Central memory CD8-positive, alpha-beta T cell (primary cell): Measurements from ENCODE around the gene TNS4.

ENCODE experiments used
- ATAC-seq: fragments of 150-1000 bp; cut with Tn5 transposase; replicated peaks from 2 replicates; pipeline ENCODE4 v1.10.0; 2022; ENCODE audit warnings: mild to moderate bottlenecking, moderate FRiP score, moderate number of reproducible peaks; ENCODE audit not compliant: poor library complexity, severe bottlenecking; ENCODE audit errors: extremely low read depth
- DNase-seq, 2 donors: peaks; one replicate each; pipeline ENCODE4 v3.0.0; 2021; ENCODE audit warnings: low spot score in 2 of 2
- H3K27ac Mint-ChIP-seq: one replicate; pipeline ENCODE4 v1.8.0; 2022; ENCODE audit warnings: low read depth, mild to moderate bottlenecking, moderate library complexity, mixed read lengths
- H3K27me3 Mint-ChIP-seq: one replicate; pipeline ENCODE4 v1.8.0; 2022; ENCODE audit warnings: mixed read lengths
- H3K36me3 Mint-ChIP-seq: one replicate; pipeline ENCODE4 v1.8.0; 2022; ENCODE audit warnings: mild to moderate bottlenecking, moderate library complexity, mixed read lengths; ENCODE audit not compliant: insufficient read depth
- H3K4me1 Mint-ChIP-seq: one replicate; pipeline ENCODE4 v1.8.0; 2022; ENCODE audit warnings: mixed read lengths
- H3K4me3 Mint-ChIP-seq: one replicate; pipeline ENCODE4 v1.8.0; 2022; ENCODE audit warnings: mild to moderate bottlenecking, moderate library complexity, mixed read lengths
- H3K9me3 Mint-ChIP-seq: one replicate; pipeline ENCODE4 v1.8.0; 2022; ENCODE audit warnings: mixed read lengths

The TNS4 gene

GRCh38 chr17:40457964-40458791 lies 43.2 kb downstream of the TNS4 start:
- ATAC-seq (no peak), DNase-seq (no peak)
- Mint-ChIP-seq H3K4me1 (no peaks in the 10 kb centered on the region), H3K36me3 (peaks cover 5% of the 10 kb centered on the region), H3K4me3 (no peak overlapping the region), H3K27me3 (no peaks in the 10 kb centered on the region), H3K27ac (no peak overlapping the region), H3K9me3 (no peaks in the 10 kb centered on the region)

- Mint-ChIP-seq H3K27me3 (no peaks in the 10 kb centered on the region), H3K4me1 (no peaks in the 10 kb centered on the region), H3K4me3 (no peak overlapping the region), H3K9me3 (no peaks in the 10 kb centered on the region), H3K36me3 (peaks cover 5% of the 10 kb centered on the region), H3K27ac (no peak overlapping the region)
- DNase-seq (no peak), ATAC-seq (no peak)
Measured at GRCh38 chr17:40457369-40457768, 44.1 kb downstream of the TNS4 start.

- no peaks in the 10 kb centered on the region for H3K9me3 Mint-ChIP-seq
- H3K27ac Mint-ChIP-seq: no peak overlapping the region
- H3K4me3 Mint-ChIP-seq: no peak overlapping the region
- H3K36me3 Mint-ChIP-seq: peaks cover 5% of the 10 kb centered on the region
- ATAC-seq (no peak), DNase-seq (no peak)
- H3K27me3 Mint-ChIP-seq: no peaks in the 10 kb centered on the region
- no peaks in the 10 kb centered on the region for H3K4me1 Mint-ChIP-seq
Measured at GRCh38 chr17:40456396-40456951, 44.9 kb downstream of the TNS4 start.

GRCh38 chr17:40454613-40454995 lies 46.8 kb downstream of the TNS4 start:
- no peaks in the 10 kb centered on the region for H3K4me1 Mint-ChIP-seq
- H3K4me3 Mint-ChIP-seq: no peak overlapping the region
- peaks cover 5% of the 10 kb centered on the region for H3K36me3 Mint-ChIP-seq
- H3K27ac Mint-ChIP-seq: no peak overlapping the region
- DNase-seq (no peak), ATAC-seq (no peak)
- no peaks in the 10 kb centered on the region for H3K9me3 Mint-ChIP-seq
- H3K27me3 Mint-ChIP-seq: no peaks in the 10 kb centered on the region

- Mint-ChIP-seq H3K36me3 (peaks cover 5% of the 10 kb centered on the region), H3K27ac (no peak overlapping the region), H3K4me3 (no peak overlapping the region), H3K4me1 (no peaks in the 10 kb centered on the region), H3K9me3 (no peaks in the 10 kb centered on the region), H3K27me3 (no peaks in the 10 kb centered on the region)
- DNase-seq (no peak), ATAC-seq (no peak)
Measured at GRCh38 chr17:40453881-40454612, 47.4 kb downstream of the TNS4 start.

- H3K9me3 Mint-ChIP-seq: no peaks in the 10 kb centered on the region
- DNase-seq (no peak), ATAC-seq (no peak)
- H3K27ac Mint-ChIP-seq: no peak overlapping the region
- H3K4me1 Mint-ChIP-seq: no peaks in the 10 kb centered on the region
- H3K4me3 Mint-ChIP-seq: no peak overlapping the region
- peaks cover 5% of the 10 kb centered on the region for H3K36me3 Mint-ChIP-seq
- H3K27me3 Mint-ChIP-seq: no peaks in the 10 kb centered on the region
Measured at GRCh38 chr17:40452921-40453378, 48.5 kb downstream of the TNS4 start.

- Mint-ChIP-seq H3K27ac (no peak overlapping the region), H3K4me3 (no peak overlapping the region), H3K27me3 (no peaks in the 10 kb centered on the region), H3K36me3 (peaks cover 5% of the 10 kb centered on the region), H3K4me1 (peaks cover 6% of the 10 kb centered on the region), H3K9me3 (no peaks in the 10 kb centered on the region)
- DNase-seq: no peak
- no peak for ATAC-seq
Measured at GRCh38 chr17:40452216-40452787, 49.1 kb downstream of the TNS4 start.

GRCh38 chr17:40451420-40451819 lies 50.0 kb downstream of the TNS4 start:
- Mint-ChIP-seq H3K9me3 (no peaks in the 10 kb centered on the region), H3K4me3 (no peak overlapping the region), H3K36me3 (peaks cover 5% of the 10 kb centered on the region), H3K4me1 (peaks cover 6% of the 10 kb centered on the region), H3K27me3 (no peaks in the 10 kb centered on the region), H3K27ac (no peak overlapping the region)
- no peak for DNase-seq
- no peak for ATAC-seq

- no peak for DNase-seq
- no peaks in the 10 kb centered on the region for H3K27me3 Mint-ChIP-seq
- ATAC-seq: no peak
- H3K4me3 Mint-ChIP-seq: no peak overlapping the region
- H3K36me3 Mint-ChIP-seq: peaks cover 5% of the 10 kb centered on the region
- H3K9me3 Mint-ChIP-seq: no peaks in the 10 kb centered on the region
- H3K27ac Mint-ChIP-seq: no peak overlapping the region
- peaks cover 11% of the 10 kb centered on the region for H3K4me1 Mint-ChIP-seq
Measured at GRCh38 chr17:40450175-40450574, 51.2 kb downstream of the TNS4 start.

GRCh38 chr17:40448639-40449261 lies 52.7 kb downstream of the TNS4 start:
- Mint-ChIP-seq H3K9me3 (no peaks in the 10 kb centered on the region), H3K27ac (no peak overlapping the region), H3K36me3 (peaks cover 16% of the 10 kb centered on the region), H3K4me3 (no peak overlapping the region), H3K4me1 (peaks cover 25% of the 10 kb centered on the region), H3K27me3 (no peaks in the 10 kb centered on the region)
- DNase-seq: no peak
- no peak for ATAC-seq

- DNase-seq (no peak), ATAC-seq (no peak)
- no peak overlapping the region for H3K27ac Mint-ChIP-seq
- H3K9me3 Mint-ChIP-seq: no peaks in the 10 kb centered on the region
- no peak overlapping the region for H3K4me3 Mint-ChIP-seq
- H3K36me3 Mint-ChIP-seq: peaks cover 15% of the 10 kb centered on the region
- H3K4me1 Mint-ChIP-seq: peaks cover 26% of the 10 kb centered on the region
- H3K27me3 Mint-ChIP-seq: no peaks in the 10 kb centered on the region
Measured at GRCh38 chr17:40448213-40448638, 53.2 kb downstream of the TNS4 start.

GRCh38 chr17:40447806-40448205 lies 53.6 kb downstream of the TNS4 start:
- Mint-ChIP-seq H3K4me3 (no peak overlapping the region), H3K36me3 (peaks cover 15% of the 10 kb centered on the region), H3K27ac (peak overlapping the region; percentile 12), H3K9me3 (no peaks in the 10 kb centered on the region), H3K4me1 (peaks cover 26% of the 10 kb centered on the region), H3K27me3 (no peaks in the 10 kb centered on the region)
- DNase-seq (no peak), ATAC-seq (no peak)
